MM.1S (cell line): Measurements from ENCODE around the gene SMPD2.

Experiments used
- DNase-seq: peaks from one replicate; pipeline ENCODE4 v3.0.0-alpha.2; 2015
- H2AFZ ChIP-seq: fragments of 300-600 bp; sonication (generic); 2 replicates; pipeline ENCODE4 v1.6.0; 2016; ENCODE audit warnings: antibody characterized with exemption, low read length
- H3F3A ChIP-seq: fragments of 300-600 bp; sonication (generic); 2 replicates; pipeline ENCODE4 v1.6.1; 2016; ENCODE audit warnings: mild to moderate bottlenecking, antibody characterized with exemption, low read length, moderate library complexity, mixed read lengths; ENCODE audit not compliant: insufficient read depth
- H3K27ac ChIP-seq: fragments of 300-600 bp; sonication (generic); 2 replicates; pipeline ENCODE4 v1.5.1; 2016; ENCODE audit warnings: mild to moderate bottlenecking, low read length
- H3K27me3 ChIP-seq: fragments of 300-600 bp; sonication (generic); replicated peaks from 2 replicates; pipeline ENCODE4 v1.6.0; 2016; ENCODE audit warnings: low read length; ENCODE audit not compliant: insufficient read depth
- H3K36me3 ChIP-seq: fragments of 300-600 bp; sonication (generic); replicated peaks from 2 replicates; pipeline ENCODE4 v1.6.1; 2016; ENCODE audit warnings: mild to moderate bottlenecking, low read length, mixed read lengths; ENCODE audit not compliant: insufficient read depth
- H3K4me1 ChIP-seq: fragments of 300-600 bp; sonication (generic); 2 replicates; pipeline ENCODE4 v1.6.1; 2016; ENCODE audit warnings: low read length, mixed read lengths
- H3K4me2 ChIP-seq: fragments of 300-600 bp; sonication (generic); 2 replicates; pipeline ENCODE4 v1.6.0; 2016; ENCODE audit warnings: low read depth, low read length
- H3K4me3 ChIP-seq: fragments of 300-600 bp; sonication (generic); 2 replicates; pipeline ENCODE4 v1.5.1; 2016; ENCODE audit warnings: low read length, mixed read lengths
- H3K79me2 ChIP-seq: fragments of 300-600 bp; sonication (generic); 2 replicates; pipeline ENCODE4 v1.6.1; 2016; ENCODE audit warnings: mixed run types, low read length, mixed read lengths
- H3K9ac ChIP-seq: fragments of 300-600 bp; sonication (generic); 2 replicates; pipeline ENCODE4 v1.6.1; 2016; ENCODE audit warnings: low read length, mixed read lengths
- H3K9me2 ChIP-seq: fragments of 300-600 bp; sonication (generic); replicated peaks from 2 replicates; pipeline ENCODE4 v1.6.1; 2016; ENCODE audit warnings: mild to moderate bottlenecking, low read length, mixed read lengths; ENCODE audit not compliant: insufficient read depth
- H3K9me3 ChIP-seq: fragments of 300-600 bp; sonication (generic); replicated peaks from 2 replicates; pipeline ENCODE4 v1.6.1; 2016; ENCODE audit warnings: mild to moderate bottlenecking, low read length, mixed read lengths; ENCODE audit not compliant: insufficient read depth
- H4K20me1 ChIP-seq: fragments of 300-600 bp; sonication (generic); 2 replicates; pipeline ENCODE4 v1.6.1; 2016; ENCODE audit warnings: mild to moderate bottlenecking, low read length, moderate library complexity, mixed read lengths; ENCODE audit not compliant: insufficient read depth
- EZH2 ChIP-seq: fragments of 300-600 bp; sonication (generic); optimal IDR thresholded peaks from 2 replicates; pipeline ENCODE3; 2017; ENCODE audit warnings: low read depth, mild to moderate bottlenecking, antibody characterized with exemption, low read length, mixed read lengths
- EZH2phosphoT487 ChIP-seq: fragments of 300-600 bp; sonication (generic); IDR thresholded peaks from 2 replicates; pipeline ENCODE4 v1.6.1; 2018; ENCODE audit warnings: antibody characterized with exemption, low read length
- TF ChIP-seq, protein P1 (sequence below): fragments of 300-600 bp; sonication (generic); IDR thresholded peaks from 2 replicates; pipeline ENCODE4 v1.5.1; 2016; ENCODE audit warnings: antibody characterized with exemption, low read length, mixed read lengths

SMPD2 gene

DNA sequence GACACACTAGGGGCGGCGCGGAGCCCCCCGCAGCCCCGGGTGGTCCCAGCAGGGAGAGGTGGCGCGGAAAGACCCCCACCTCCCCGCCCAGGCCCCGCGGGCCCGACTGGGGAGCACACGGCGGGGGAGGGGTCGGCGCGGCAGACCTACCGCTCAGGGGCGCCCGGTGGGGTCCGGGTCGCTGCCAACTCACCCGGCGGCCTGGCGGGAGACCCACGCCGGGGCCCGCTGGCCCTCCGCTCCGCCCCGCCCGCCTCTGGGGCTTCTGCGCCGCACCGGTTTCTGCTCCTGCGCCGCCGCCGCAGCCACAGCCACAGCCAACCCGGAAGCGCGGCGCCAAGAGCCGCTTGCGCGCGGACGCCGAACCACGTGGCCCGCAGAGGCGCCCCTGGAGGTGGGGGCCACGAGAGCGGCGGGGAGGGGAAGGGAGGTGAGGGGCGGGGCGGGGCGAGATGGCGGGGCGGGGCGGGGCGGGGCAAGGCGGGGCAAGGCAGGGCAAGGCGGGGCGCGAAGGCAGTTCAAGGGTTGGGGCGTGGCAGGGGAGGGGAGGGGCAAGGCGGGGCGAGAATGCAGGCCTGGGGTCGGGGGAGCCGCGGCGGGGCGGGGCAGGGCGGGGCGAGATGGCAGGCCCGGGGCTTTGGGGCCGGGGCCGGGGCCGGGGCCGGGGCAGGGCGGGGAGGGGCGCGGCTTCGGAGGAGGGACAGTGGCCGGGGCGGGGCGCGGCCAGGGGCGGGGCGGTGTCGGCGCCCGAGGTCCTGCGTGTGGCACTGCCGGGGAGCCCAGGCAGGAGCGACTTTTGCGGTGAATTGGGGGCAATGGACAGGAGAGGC is 42.6 kb downstream of the SMPD2 start, which contains the start of gene ZBTB24:
Gene ZBTB24, minus strand, starts transcription at position 315 of the 830 bp plus-strand sequence. CDS start 1,193 bp downstream, outside the sequence.
- Histone ChIP-seq H2AFZ (peak within 1 kb of the TSS; percentile 81), H3K27me3 (no peaks in the 10 kb centered on the region), H3K4me1 (peaks cover 30% of the 10 kb centered on the region), H3K9ac (peak within 1 kb of the TSS; percentile 79), H4K20me1 (no peaks in the 10 kb centered on the region), H3K36me3 (peaks cover 12% of the 10 kb centered on the region; the same call in 1 of the 2 replicates), H3K9me3 (no peaks in the 10 kb centered on the region), H3K27ac (peak within 1 kb of the TSS; percentile 41; the same call in 1 of the 2 replicates), H3K4me2 (peak within 1 kb of the TSS; percentile 82), H3K79me2 (peaks cover 46% of the 10 kb centered on the region), H3F3A (no peaks in the 10 kb centered on the region; the same call in 1 of the 2 replicates), H3K9me2 (no peaks in the 10 kb centered on the region), H3K4me3 (peak within 1 kb of the TSS; percentile 87)
- peak; percentile 93 for DNase-seq
- TF ChIP-seq EZH2phosphoT487, result no peak
- TF ChIP-seq, protein P1, sequence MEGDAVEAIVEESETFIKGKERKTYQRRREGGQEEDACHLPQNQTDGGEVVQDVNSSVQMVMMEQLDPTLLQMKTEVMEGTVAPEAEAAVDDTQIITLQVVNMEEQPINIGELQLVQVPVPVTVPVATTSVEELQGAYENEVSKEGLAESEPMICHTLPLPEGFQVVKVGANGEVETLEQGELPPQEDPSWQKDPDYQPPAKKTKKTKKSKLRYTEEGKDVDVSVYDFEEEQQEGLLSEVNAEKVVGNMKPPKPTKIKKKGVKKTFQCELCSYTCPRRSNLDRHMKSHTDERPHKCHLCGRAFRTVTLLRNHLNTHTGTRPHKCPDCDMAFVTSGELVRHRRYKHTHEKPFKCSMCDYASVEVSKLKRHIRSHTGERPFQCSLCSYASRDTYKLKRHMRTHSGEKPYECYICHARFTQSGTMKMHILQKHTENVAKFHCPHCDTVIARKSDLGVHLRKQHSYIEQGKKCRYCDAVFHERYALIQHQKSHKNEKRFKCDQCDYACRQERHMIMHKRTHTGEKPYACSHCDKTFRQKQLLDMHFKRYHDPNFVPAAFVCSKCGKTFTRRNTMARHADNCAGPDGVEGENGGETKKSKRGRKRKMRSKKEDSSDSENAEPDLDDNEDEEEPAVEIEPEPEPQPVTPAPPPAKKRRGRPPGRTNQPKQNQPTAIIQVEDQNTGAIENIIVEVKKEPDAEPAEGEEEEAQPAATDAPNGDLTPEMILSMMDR, result no peak
- TF ChIP-seq EZH2, result no peak

DNA sequence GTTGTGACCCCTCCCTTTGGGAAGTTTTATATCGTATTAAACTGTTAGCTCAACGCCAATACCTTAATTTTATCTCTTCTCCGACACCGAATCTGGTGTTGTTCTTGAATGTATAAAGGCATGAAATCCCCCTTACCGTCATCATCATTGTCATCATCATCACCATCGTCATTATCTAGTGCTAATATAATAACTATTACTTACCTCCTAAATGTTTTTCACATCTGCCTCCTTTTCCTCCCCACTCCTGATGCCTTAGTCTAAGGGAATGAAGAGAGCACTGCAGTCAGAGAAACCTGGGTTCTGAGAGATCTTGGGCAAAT is 43.2 kb downstream of the SMPD2 start:
- H3K9ac ChIP-seq, result no peak overlapping the region
- peak overlapping the region; percentile 53 for H3K4me3 ChIP-seq
- H3K27ac ChIP-seq, result no peak overlapping the region
- H2AFZ ChIP-seq, result peak overlapping the region; percentile 76
- peaks cover 40% of the 10 kb centered on the region for H3K79me2 ChIP-seq
- no peaks in the 10 kb centered on the region for H3K27me3 ChIP-seq
- no peaks in the 10 kb centered on the region for H3K9me3 ChIP-seq
- no peaks in the 10 kb centered on the region for H3K9me2 ChIP-seq
- H4K20me1 ChIP-seq, result no peaks in the 10 kb centered on the region
- H3K4me2 ChIP-seq, result peak overlapping the region; percentile 63; the same call in 1 of the 2 replicates
- TF ChIP-seq EZH2 (no peak), EZH2phosphoT487 (no peak)
- TF ChIP-seq, protein P1, result no peak
- H3K36me3 ChIP-seq, result peaks cover 12% of the 10 kb centered on the region; the same call in 1 of the 2 replicates
- H3F3A ChIP-seq, result no peaks in the 10 kb centered on the region; the same call in 1 of the 2 replicates
- no peak for DNase-seq
- H3K4me1 ChIP-seq, result peaks cover 24% of the 10 kb centered on the region

DNA sequence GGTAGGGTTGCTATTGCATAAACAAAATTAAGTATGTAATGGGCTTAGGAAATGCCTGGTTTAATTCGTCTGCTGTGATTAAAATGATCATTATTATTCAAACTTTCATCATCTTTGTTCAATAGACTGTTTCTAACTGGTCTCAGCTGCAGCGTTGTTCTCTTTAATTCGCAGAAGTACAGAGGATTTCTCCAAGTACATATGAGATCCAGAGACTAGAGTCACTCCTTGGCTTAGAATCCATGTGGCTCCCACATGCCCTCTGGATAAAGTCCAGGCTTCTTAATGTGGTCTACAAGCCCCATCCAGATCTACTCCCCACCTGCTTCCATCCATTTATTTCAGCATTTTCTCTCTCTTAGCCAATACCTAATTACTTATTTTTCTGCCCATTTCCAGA is 43.6 kb downstream of the SMPD2 start:
- no peaks in the 10 kb centered on the region for H4K20me1 ChIP-seq
- H3K27me3 ChIP-seq, result no peaks in the 10 kb centered on the region
- H3F3A ChIP-seq, result no peaks in the 10 kb centered on the region; the same call in 1 of the 2 replicates
- no peaks in the 10 kb centered on the region for H3K9me3 ChIP-seq
- H3K9ac ChIP-seq, result no peak overlapping the region
- H3K36me3 ChIP-seq, result peaks cover 12% of the 10 kb centered on the region; the same call in 1 of the 2 replicates
- peak overlapping the region; percentile 63; the same call in 1 of the 2 replicates for H3K4me2 ChIP-seq
- H3K79me2 ChIP-seq, result peaks cover 36% of the 10 kb centered on the region
- H3K4me3 ChIP-seq, result peak overlapping the region; percentile 53; the same call in 1 of the 2 replicates
- no peak for TF ChIP-seq EZH2phosphoT487
- no peak for TF ChIP-seq EZH2
- TF ChIP-seq, protein P1, result no peak
- H3K27ac ChIP-seq, result no peak overlapping the region
- DNase-seq, result no peak
- peak overlapping the region; percentile 76; the same call in 1 of the 2 replicates for H2AFZ ChIP-seq
- peaks cover 20% of the 10 kb centered on the region for H3K4me1 ChIP-seq
- no peaks in the 10 kb centered on the region for H3K9me2 ChIP-seq
